HG03460 (cell line): ENCODE measurements around the gene LPP.
"Not testable (repeated sequence)": the region's sequence is repeated elsewhere in the genome, so short reads cannot be mapped to it uniquely, and the experiment has no call there.

Experiments
- ATAC-seq: cut with Tn5 transposase; IDR thresholded peaks from one replicate; pipeline ENCODE4 v1.9.1; 2021; ENCODE audit not compliant: unreplicated experiment

Gene LPP

DNA sequence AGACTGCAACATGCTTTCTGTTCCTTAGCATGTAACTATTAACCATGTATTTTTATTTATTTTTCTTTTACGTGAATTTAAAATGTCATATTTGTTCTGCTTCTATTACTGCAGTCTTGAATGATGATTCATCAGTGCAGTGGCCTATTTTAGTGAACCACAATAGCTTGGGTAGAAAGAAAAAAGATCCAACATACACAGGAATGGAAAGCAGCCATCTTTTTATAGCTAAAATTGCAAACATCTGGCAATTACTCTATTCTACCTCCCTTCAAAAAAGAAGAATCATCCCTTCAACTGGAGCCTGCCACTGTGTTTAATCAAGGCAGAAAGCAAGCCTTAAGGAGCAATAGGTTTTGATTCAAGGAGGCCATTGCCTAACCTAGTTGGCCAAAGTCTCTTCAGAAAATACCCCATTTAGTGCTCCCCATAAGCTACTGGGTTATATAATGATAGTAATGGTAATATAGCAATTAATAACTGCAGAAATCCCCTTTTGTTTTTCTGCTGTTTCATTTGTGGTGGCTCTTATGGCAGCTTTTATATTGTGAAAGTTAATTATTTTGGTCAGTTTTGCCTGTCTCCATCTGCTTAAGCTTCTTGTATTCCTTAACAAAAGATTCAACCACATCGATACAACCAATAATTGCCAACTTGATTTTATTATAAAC lies 267.3 kb downstream of the LPP start:
- peak; percentile 41 for ATAC-seq

DNA sequence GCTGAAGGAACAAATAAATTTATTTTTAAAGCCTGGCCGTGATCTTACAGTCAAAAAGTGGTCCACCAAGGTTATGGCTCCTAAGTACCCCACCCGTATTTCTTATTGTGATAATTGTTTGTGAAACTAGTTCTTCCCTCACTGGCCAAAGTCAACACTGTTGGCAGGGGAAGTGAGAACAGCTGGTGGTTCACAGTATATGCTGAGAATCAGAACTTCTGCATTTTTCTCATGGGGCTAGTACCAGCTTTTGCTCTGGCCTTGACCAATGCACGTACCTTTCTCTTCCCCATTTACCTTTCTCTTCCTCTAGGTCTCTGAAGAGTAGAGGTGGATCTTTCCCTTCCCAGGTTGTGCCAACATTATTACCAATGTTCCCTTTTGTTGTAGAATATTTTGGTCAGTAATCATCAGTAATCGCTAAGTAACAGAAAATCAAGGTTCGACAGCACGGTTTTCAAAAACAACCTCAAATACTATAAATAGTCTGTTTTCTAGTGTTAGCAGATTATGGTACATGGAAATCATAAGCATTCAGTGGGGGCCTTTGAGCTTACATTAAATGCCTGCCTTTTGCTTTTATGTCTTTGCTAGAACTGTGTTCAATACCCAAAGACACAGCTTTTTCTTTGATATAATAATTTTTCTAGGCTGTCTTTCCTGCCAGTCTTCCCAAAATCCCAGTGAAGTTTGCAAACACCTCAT lies 268.0 kb downstream of the LPP start:
- ATAC-seq: peak; percentile 100

DNA sequence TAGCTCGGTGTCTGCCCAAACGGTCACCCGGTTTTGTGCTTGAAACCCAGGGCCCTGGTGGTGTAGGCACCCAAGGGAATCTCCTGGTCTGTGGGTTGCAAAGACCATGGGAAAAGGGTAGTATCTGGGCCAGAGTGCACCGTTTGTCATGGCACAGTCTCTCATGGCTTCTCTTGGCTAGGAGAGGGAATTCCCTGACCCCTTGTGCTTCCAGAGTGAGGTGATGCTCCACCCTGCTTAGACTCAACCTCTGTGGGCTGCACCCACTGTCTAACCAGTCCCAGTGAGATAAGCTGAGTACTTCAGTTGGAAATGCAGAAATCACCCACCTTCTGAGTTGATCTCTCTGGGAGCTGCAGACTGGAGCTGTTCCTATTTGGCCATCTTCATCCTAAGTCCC lies 274.0 kb downstream of the LPP start:
- not testable (repeated sequence) for ATAC-seq

DNA sequence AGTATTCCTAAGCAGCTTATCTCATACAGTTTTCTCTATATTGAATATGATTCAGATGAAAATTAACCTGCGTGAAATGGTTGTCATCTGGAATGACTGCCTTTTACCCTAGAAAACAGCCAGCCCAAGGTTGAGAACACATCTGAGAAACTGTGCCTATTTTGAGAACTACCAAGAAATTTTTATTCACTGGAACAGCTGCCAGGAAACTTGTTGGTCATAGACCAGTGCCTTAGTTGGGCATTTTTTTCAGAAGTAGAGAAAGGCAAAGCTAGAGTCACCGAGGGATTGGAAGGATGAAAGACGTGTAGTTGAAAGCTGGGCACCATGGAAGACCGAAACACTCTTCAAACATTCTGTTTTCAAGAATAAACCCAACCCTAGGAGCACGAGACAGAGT lies 277.1 kb downstream of the LPP start:
- no peak for ATAC-seq

DNA sequence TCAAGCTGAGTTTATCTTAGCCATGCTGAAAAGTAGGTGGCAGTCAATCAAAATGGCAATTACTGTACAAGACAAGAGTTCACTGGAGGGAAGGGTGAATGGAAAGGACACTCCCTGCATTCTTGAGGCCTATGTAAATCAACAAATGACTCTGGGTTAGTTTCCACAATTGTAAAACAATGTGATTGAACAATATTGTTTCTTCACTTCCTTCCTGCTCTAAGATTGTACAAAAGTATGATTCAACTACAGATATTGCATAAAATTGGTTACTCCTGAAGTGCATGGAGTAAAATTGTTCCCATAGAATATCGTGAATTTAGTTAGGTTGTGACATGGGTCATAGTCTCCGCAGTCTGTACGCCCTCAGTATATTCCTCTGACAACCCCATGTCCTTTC lies 277.6 kb downstream of the LPP start:
- no peak for ATAC-seq

DNA sequence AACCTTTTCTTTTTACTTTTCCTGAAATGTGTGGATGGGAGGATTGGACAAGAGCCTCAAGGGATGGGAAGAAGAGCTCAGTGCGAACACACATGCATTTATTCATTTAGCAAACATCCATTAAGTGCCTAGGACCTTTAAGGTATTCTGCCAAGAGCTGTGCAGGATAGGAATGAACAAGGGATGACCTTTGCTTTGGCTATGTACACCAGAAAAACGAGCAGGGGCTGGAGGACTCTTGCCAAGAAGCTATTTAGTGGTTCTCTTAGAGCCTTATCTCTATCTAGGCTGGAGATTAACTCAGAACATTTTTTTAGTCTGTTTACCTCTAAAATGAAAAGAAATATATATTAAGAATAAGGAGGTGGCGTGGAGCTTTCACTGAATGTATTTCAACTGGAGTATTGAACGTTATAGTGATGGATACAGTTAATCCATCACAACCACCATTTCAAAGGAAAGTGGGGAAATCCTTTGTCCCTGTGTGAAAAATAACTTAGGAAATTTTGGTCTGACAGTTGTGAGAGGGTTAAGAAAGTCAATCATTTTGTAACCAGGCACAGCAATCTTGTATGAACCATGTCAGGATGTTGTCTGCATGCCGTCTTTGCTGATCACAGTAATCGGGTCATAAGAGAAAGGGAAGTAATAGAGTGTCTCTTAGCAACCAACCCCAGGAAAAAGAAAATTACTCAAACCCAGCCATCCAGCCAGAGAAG lies 279.0 kb downstream of the LPP start:
- ATAC-seq: no peak

DNA sequence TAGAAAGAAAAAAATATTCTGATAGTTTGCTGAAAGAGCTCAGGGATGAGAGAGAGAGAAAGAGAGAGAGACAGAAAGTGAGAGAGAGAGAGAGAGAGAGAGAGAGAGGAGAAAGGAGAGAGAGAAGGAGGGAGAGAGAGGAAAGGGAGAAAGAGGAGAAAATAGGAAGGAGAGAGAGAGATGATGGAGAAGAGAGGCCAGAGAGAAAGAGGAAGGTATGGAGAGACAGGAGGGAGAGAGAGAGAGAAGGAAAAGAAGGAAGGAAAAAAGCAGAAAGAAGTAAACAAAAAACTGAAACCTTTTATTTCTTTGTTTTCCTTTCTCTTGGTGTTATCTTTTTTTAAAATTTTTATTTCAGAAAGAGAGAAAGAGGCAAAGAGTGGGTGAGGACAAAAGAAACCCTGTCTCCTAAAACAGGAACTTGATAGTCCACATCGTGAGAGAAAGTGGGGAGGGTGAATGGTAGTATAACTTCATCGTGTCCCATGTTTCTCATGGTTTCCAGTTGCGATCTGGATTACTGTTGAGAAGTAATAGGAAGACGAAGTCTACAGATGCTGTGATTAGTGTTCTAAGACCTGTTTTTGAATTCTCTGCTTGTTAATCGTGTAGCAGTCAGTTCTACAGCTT lies 279.7 kb downstream of the LPP start:
- ATAC-seq: no peak

DNA sequence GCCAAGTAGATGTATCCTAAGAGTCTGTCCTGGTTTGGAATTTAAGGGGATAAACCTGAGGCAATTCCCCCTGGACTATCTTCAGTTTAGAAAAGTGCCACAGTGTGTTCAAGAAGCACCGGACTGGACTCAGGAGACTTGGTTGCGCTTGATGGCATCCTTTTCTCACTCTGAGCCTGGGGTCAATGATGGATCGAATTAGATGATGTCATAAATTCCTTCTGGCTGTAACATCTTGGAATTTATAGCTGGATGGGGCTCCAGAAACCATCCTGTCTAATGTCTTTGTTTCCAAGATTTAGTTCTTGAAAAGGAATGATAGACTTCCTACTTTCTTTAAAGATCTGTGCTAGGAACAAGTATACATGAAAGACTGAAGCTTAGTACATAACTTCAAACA lies 280.6 kb downstream of the LPP start:
- no peak for ATAC-seq

DNA sequence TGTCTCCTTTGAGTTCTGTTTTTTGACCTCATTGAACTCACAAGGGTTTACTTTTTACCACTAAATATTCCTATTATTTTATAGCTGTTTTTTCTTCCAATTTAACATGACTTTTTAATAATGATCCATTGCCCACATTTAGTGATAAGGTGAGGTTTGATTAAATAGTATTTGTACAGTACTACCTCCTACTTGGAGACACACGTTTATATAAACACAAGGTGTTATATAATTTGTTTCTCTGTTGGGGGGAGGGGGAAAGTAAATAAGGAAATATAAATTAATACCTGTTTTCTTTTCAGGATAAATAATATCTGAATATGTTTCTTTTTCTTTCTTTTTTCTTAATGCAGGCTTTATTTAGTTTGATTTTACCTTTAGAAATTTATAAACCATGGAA lies 281.3 kb downstream of the LPP start:
- no peak for ATAC-seq

DNA sequence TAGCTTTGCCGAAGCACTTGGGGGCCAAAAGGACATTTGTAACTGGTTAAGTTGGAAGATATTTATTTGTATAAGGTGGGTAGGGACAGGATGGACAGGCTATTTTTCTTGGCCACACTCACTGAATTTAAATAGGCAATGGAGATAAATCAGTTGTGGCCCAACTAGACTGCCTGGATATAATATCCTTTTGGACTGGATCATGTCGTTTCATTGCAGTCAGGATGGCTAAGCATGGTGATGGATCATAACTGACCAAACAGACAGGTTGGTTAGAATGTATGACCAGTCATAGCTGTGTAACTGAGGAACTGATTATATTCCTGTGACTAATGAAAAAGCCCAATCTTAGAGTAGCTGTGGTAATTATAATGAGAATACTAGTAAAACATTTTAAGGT lies 284.0 kb downstream of the LPP start:
- ATAC-seq: no peak

DNA sequence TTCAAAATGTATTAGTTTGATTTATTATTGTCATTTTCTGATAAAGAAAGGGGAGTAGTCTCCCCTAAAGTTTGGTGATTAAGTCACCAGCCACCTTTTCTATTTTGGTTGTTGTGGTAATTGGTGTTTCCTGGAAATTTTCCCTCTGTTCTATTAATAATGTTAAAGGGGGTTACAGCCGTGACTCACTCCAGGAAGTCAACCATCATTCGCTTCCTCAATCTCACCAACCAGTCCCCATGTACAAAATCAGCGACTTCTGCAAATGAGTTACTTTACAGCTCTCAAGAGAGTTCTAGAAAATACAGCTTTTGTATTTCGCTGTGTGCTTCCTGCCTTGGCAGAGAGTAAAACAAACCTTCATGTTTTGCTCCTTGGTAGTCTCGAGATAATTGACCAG lies 285.1 kb downstream of the LPP start:
- ATAC-seq: peak; percentile 94

DNA sequence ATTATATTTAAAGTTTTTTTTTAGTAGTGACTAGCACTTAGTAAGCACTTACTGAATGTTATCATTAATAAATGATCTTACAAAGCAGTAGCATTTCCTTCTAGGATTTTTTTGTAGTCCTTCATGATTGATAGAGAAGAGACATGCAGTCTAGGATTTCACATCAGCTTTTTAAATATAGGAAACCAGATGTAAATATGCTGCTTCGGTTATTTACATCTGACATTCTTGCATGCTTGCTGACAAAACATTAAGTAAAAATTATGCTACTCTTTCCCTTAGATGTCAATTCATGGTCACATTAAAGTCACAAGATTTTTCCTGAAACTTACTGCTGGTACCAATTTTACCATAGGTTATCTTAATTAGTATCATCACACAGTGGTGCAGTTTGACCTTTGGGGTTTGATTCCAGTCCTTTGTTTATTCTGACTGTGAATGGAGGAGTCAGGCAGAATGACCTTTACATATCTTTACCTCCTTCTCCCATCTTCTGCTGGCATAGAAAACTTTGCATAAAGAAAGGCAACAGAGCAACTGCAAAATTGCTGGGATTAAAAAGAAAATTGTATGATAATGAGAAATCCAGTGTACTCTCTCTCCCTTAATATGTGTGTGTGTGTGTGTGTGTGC lies 286.5 kb downstream of the LPP start:
- ATAC-seq: no peak

DNA sequence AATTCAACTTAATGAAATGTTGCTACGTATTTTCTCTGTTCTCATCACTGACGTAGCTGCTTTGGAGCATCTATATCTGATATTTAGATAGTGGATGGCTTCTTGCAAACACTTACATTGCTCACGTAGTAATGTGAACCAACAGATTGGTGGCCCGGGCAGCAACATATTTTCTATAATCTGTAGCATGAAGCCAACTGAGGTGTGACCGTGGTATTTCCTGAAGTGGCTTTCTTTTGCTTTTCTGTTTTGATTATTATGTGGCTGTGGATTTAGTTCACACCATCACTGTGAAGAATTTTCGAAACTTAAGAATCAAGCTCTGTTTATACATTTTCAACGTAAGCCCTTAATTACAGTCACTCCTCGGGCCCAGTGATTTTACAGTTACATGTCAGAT lies 288.5 kb downstream of the LPP start:
- ATAC-seq: no peak

DNA sequence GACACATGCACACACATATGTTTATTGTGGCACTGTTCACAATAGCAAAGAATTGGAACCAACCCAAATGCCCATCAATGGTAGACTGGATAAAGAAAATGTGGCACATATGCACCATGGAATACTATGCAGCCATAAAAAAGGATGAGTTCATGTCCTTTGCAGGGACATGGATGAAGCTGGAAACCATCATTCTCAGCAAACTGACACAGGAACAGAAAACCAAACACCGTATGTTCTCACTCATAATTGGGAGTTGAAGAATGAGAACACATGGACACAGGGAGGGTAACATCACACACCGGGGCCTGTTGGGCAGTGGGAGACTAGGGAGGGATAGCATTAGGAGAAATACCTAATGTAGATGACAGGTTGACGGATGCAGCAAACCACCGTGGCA lies 291.2 kb downstream of the LPP start:
- not testable (repeated sequence) for ATAC-seq

DNA sequence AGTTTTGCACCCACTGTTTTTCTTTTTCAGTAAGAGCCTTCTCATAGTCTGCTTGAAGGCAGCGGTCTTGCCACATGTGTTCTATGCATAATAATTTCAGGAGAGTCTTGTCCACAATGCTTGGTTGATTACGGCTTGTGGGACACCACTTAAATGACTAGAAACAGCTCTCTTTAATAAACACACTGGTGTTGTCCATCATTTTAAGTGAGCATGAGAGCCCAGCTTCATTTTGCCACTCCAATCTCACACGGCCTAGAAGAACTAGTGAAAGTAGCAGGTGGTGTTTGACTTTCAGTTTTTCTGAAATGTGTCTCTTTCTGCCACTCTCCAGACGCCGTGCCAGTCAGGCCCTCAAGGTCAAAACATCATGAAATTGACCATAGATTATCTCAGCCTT lies 292.1 kb downstream of the LPP start:
- ATAC-seq: peak; percentile 65

DNA sequence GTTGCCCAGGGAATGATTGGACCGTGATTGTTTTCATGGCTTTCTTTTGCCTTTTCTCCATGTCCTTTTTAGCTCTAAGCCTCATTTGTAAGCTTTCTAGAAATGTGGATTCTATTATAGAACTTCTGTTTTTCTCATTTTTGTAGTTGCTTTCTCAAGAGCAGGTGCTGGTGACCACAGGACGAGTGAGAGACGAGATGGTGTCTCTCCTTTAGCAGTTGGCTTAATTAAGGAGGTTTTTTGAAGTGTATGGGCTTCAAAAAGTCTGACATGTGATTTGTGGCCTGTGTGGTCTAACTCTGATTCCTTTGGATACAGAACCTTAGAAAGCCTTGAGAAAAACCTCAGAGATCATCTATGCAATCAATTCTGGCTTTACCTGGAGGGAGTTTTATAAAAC lies 292.8 kb downstream of the LPP start:
- peak; percentile 47 for ATAC-seq

DNA sequence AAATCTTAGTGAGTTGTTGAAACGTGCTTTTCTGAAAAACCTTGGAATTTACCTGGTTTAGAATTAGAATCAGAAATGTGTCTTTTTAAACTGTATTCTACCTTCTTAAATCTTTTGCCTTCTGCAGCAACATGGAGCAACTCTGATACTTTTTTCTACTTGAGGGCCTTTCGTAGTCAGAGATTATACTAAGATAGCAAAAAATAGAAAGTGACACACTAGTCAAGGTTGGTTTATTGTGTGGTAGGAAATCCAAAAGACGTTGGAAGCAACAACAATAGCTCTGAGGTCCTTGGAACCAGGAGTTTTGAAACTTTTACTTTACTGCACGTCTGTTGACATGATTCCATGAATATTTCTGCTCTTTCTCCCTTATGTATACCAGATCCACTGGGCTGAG lies 294.9 kb downstream of the LPP start:
- no peak for ATAC-seq

DNA sequence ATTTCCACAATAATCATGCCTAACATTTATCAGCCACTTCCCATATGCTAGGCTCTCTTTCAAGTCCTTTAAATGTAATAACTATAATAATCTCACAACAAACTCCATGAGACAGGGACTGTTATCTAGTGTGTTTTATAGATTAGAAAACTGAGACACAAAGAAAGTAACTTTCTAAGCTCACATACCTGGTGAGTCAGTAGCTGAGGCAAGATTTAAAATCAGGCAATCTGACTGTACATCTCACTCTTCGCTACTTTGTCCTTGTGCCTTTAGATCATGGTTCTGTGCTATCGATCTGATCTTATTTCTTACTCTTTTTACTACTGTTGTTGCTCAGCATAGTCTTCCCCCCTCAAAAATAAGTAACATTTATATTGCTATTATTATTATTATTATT lies 295.5 kb downstream of the LPP start:
- ATAC-seq: no peak

DNA sequence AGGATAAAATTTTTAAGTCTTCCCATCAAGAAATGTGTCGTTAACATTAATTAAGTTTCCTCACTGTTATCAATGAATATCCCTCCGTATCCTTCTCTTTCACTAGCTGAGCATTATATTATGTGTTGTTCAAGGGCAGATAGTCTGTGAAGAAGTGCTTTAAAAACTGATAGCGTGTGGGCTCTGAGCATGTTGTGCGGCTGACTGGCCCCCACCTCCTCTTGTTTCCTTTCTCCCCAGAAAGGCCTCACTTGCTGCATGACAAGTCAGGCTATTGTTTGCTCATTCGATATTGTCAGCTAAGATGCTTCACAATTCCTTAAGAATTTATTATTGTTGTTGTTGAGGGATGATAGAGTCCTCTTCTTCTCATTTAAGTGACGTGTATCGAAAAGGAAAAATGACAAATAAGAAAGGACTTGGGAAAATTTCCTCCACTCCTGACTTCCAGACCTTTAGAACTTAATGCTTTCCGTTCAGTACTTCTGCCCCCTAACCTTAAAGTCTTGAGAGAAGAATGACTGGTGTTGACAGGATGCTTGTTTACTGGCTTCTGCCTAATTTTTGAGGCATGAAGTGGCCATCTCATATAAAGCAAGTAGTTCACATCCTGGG lies 298.3 kb downstream of the LPP start:
- ATAC-seq: no peak

DNA sequence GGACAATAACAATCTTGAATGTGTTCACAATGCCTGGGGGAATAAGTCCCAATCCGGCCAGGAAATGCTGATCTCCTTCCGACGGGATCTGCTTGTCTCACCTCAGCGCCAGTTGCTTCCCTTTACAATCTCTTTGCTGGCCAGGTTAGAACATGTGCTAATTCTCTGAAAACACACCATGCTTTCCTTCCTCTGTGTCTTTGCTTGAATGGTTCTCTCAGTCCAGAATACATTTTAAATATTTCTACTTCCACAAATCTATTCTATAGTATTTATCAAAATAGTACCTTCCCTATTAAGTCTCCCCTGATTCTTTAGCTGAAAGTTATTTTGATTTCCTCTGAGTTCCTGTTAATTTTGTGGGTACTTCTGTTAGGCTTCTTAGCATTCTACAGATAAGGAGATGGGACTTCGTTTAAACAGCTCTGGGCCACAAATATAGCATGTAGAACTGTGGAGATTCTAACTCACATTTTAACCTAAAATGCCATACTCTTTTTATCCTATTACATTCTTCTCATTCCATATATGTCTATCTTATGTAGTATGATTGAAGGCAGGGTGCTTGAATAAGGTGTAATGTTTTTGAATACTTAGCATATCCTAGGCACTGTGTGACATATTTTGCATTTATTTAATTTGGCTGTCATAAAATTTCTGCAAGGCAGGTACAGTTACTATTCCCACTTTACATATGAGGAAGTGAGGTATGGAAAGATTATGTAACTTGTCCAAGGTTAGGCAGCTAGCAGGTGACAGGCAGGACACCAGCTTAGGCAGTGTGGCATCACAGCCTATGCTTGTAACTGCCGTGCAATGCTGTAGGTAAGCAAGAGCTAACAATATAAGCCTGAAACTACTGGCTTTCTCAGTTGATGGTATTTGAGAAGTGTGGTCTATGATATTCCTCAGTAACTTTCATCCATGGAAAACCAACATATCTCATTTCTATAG lies 299.8 kb downstream of the LPP start:
- no peak for ATAC-seq
